Testis (tissue), 2 donors: Measurements from ENCODE around the gene TMEM273.

ENCODE experiments used
- CTCF ChIP-seq, 3 experiments: fragments of 450-650 bp in 2 of 3; fragments of 200-600 bp in 1 of 3; sonication (generic) in 1 of 3; IDR thresholded peaks; one replicate each; pipeline ENCODE4 v1.5.1; 2016 to 2019; ENCODE audit warnings: antibody characterized with exemption in 3 of 3, mild to moderate bottlenecking in 2 of 3, moderate library complexity in 1 of 3
- POLR2A ChIP-seq: fragments of 450-650 bp; IDR thresholded peaks from one replicate; pipeline ENCODE4 v1.6.1; 2017; ENCODE audit warnings: antibody characterized with exemption, mild to moderate bottlenecking, moderate library complexity

GRCh38 chr10:49213211-49213610 lies 25.0 kb upstream of the TMEM273 start:
- TF ChIP-seq CTCF (IDR thresholded peaks at IDR 0.05), result no peak
- no peak for TF ChIP-seq POLR2A
